Measurements from ENCODE around the gene CNN2. TPM values are rescaled to one million over a fixed set of nuclear protein-coding genes. Genes with fewer than 3 reads are reported as not detected.

CNN2 gene
- total RNA-seq, 1 donor from 2014 or later: 42.3 TPM

DNA sequence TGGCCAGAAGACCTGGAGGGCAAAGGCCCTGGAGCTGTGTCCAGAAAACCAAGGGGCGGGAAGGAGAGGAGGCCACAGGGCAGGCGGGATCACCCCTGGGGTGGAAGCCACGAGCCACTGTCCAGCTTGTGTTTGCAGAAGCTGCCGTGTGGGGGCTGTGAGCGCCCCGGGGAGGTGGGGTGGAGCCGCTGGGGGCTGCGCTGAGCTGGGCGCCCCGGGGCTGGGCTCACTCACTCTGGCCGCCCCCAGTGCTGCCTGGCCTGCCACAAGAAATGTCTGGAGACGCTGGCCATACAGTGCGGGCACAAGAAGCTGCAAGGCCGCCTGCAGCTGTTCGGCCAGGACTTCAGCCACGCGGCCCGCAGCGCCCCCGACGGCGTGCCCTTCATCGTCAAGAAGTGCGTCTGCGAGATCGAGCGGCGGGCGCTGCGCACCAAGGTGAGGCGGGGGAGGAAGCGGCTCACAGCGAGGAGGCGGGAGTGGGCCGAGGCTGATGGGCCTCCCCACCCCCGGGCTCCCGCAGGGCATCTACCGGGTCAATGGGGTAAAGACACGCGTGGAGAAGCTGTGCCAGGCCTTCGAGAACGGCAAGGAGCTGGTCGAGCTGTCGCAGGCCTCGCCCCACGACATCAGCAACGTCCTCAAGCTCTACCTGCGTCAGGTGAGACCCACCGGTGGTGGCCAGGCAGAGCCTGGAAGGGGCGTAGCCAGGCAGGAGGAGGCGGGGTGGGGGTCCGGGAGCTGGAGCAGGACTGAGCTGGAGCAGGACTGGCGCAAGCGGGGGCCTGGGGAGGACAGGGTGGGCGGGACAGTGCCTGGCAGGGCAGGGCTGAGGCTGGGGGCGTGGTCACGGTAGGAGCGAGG is 55.1 kb downstream of the CNN2 start:
- DNase-seq: no peak

DNA sequence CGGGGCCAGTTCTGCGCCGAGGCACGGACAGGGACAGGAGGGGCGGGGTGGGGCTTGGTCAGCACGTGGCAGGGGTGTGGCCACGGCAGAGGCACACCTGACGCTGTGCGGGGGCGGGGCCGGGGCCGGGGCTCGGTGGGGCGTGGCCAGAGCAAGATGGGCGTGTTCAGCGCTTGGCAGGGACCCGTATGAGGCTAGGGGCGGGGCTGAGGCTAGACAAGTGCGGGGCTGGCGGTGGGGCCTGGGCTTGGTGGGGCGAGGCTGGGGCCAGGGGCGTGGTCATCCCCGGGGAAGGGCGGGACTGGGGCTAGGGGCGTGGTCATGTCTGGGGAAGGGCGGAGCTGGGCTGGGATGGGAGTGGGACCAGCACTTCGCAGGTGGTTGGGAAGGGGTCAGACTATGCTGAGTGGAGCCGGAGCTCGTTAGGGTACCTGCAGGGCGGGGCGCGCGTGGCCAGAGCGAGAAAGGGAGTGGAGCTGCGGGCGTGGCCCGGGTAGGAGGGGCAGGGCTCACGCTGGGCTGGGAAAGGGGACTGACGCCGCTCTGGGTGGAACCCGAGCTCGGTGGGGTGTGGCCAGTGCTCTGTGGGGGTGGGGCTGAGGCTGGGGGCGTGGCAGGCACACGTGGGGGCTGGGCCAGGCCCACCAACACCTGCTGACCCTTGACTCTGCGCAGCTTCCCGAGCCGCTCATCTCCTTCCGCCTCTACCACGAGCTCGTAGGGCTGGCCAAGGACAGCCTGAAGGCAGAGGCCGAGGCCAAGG is 55.9 kb downstream of the CNN2 start:
- peak; percentile 69 for DNase-seq

DNA sequence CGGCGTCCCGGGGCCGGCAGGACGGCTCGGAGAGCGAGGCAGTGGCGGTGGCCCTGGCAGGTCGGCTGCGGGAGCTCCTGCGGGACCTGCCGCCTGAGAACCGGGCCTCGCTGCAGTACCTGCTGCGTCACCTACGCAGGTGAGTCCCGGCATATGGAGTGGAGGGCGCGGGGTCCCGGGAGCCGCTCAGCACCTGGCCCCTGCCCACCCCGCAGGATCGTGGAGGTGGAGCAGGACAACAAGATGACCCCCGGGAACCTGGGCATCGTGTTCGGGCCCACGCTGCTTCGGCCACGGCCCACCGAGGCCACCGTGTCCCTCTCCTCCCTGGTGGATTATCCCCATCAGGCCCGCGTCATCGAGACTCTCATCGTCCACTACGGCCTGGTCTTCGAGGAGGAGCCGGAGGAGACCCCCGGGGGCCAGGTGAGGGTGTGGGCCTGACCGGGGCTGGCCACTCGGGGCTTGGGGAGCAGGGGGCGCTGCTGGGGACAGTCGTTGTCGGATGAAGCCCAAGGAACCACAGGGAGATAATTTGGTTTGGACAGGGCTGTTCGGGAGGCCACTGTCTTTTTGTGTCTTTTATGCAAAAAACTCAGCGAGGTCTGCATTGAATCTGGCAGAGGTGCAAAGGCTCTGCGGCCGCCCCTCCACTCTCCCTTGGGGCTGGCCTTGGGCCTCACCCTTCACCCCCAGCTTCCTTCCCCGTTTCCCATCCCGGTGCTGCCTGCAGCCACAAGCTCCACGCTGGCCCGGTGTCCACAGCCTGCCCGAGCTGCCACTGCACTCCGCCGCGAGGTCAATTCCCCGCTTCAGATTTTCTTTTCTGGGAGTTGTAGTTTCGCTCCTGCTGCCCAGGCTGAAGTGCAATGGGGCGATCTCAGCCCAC is 56.8 kb downstream of the CNN2 start:
- DNase-seq: no peak

DNA sequence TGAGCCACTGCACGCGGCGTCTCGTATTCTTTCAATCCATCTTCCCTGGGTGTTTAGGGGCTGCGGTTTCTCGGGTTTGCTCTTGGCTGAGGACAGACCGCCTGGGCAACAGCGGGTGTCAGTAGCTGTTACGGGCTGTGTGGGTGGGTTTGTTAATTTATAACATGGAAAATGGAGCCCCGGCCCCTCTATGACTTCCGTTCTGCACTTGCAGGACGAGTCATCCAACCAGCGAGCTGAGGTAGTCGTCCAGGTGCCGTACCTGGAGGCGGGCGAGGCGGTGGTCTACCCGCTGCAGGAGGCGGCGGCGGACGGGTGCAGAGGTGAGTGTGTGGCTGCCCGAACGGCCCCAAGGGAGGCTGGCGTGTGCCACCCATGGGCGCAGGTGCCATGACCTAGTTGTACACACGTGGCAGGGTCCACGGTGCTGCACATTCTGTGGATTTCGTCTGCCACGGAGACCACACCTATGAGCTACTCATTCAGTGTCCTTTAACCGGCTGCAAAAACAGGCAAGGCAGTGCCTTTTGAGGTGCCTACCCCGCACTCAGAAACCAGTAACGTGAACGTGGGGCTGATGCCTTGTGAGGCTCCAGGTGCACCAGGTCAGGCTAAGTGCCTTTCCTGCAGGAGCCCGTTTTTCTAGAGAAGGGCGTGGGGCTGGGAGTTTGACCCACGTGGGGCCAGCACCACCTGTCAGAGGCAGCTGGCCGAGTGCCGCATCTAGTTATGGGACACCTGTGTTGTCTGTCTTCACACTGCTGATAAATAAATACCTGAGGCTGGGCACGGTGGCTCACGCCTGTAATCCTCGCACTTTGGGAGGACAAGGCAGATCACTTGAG is 57.8 kb downstream of the CNN2 start:
- no peak for DNase-seq

DNA sequence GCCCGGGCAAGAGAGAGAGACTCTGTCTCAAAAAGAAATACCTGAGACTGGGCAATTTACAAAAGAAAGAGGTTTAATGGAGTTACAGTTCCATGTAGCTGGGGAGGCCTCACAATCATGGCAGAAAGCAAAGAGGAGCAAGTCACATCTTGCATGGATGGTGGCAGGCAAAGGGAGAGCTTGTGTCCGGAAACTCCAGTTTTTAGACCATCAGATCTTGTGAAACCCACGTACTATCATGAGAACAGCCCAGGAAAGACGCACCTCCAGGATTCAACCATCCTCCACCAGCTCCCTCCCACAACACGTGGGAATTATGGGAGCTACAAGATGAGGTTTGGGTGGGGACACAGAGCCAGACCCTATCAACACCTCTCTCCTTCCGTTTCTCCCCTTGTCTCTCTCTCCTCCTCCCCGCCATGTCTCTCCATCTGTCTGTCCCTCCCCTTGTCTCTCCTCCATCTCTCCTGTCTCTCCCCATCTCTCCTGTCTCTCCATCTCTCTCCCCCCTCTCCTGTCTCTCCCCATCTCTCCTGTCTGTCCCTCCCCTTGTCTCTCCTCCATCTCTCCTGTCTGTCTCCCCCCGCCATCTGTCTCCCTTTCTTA is 58.7 kb downstream of the CNN2 start:
- DNase-seq: no peak

DNA sequence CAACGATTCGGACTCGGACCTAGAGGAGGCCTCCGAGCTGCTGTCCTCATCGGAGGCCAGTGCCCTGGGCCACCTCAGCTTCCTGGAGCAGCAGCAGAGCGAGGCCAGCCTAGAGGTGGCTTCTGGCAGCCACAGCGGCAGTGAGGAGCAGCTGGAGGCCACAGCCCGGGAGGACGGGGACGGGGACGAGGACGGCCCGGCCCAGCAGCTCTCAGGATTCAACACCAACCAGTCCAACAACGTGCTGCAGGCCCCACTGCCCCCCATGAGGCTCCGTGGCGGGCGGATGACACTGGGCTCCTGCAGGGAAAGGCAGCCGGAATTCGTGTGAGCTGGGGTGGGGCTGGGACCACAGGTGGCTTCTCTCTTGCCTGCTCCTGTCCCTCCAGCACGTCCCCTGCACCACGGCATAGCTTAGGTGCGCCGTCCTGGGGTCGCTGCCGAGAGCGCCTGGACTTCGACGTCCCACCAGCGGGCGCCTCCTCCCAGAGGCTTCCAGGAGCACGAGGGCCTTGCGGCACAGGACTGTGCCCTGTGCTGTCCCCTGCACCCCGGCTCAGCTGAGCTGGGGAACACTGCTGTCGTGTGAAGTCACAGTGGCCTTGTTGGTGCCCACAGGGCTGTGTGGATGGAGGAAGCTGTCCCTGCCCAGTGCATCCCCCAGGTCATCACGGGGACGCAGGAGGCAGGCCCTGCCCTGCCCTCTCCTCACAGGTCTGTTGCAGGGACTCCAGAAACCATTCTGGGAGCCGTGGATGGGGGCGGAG is 59.5 kb downstream of the CNN2 start:
- no peak for DNase-seq

DNA sequence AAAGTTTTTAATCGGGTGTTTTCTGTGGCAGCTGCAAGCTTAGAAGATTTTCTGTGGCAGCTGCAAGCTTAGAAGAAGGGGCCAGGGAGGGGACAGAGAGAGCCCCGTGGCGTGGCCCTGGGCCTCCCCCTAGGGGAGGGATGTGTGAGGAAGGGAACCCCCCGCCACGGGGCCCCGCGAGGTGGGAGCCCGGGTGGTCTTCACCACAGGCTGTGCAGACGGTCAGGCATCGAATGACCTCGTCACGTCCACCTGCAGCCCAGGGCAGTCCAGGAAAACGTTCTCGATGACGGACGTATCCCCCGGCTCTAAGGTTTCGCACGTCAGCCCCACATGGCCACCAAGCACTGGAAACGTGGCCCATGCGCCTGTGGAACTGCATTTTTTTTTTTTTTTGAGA is 60.2 kb downstream of the CNN2 start:
- peak; percentile 77 for DNase-seq

DNA sequence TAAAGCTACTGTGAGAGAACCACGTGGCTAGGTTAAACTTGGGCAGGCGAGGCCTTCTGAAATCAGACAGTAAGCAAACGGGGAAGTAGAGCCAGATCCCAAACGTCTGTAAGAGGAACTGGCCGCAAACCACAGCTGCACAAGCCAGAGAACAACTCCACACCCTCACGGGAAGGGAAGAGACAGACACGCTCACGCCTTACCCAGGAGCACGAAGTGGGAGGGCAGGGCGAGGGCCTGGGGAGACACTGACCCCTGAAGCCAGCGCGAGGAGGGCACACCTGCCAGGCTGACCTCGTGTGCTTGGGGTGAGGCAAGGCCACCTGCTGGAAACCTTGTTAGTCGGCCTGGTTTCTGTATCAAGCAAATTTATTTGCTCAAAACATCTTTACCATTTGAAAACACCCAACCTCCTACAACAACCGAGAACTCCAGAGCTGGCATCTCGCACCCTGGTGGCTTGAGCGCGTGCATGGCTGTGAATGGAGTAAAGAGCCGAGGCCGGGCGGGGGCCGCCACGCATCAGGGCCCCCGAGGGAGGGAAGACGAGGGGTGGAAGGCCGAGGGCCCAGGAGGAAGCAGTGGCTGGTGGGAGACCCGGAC is 61.5 kb downstream of the CNN2 start:
- DNase-seq: peak; percentile 33

DNA sequence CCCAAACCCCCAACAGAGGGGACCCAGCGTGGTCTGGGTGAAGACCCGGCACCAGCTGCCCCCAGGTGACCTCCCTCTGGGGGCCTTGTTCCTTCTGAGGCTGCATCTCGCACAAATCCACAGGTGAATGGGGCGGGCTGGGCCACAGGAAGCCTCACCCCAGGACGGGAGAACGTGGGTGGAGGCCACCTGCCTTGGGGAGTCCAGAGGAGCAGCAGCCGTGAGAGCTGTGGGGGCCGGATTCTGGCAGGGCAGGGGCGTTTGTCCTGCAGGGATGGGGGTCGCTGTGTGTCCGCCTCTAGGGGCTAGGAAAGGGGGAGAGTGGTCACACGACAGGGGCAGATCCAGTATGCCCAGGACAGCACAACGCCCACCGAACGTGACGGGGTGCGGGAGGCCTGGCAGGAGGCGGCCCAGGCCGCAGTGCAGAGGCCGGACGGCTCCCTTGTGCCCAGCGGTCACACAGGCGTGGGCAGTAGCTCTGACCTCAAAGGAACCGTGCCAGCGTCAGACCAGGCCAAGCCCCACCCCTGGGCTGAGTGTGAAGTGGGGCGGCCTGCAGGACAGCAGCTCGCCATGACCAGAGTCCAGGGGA is 62.1 kb downstream of the CNN2 start:
- no peak for DNase-seq

Small RNA genes within 50 kb of the gene (small RNA-seq; reads per million reads assigned to genes)
- gene RNU6-2 (ENCODE audit: low replicate concordance): 0.21 reads per million, percentile 30 among the genes with 10 or more reads in this experiment

Other genes with a start within 250 kb of the CNN2 start
- gene PTBP1, start 229.2 kb upstream of the CNN2 start, total RNA-seq: 90.6 TPM
- gene PLPPR3, start 204.7 kb upstream of the CNN2 start, total RNA-seq: 0.31 TPM
- gene AZU1, start 198.8 kb upstream of the CNN2 start, total RNA-seq: 2.5 TPM
- gene PRTN3, start 185.6 kb upstream of the CNN2 start, total RNA-seq: 3.3 TPM
- 3.5 TPM for gene ELANE, start 174.3 kb upstream of the CNN2 start, total RNA-seq
- gene CFD, start 166.9 kb upstream of the CNN2 start, total RNA-seq: 5.8 TPM
- gene MED16, start 133.4 kb upstream of the CNN2 start, total RNA-seq: 34.4 TPM
- not detected for gene RNU6-9, start 133.1 kb upstream of the CNN2 start, total RNA-seq
- 23.2 TPM for gene R3HDM4, start 113.4 kb upstream of the CNN2 start, total RNA-seq
- gene KISS1R, start 109.3 kb upstream of the CNN2 start, total RNA-seq: not detected
- gene ARID3A, start 100.6 kb upstream of the CNN2 start, total RNA-seq: 5.2 TPM
- 44.0 TPM for gene WDR18, start 42.3 kb upstream of the CNN2 start, total RNA-seq
- gene GRIN3B, start 26.2 kb upstream of the CNN2 start, total RNA-seq: not detected
- gene TMEM259, start 5.5 kb upstream of the CNN2 start, total RNA-seq: 72.1 TPM
- gene RNU6-2, start 5.1 kb upstream of the CNN2 start, total RNA-seq: not detected
- gene ABCA7, start 13.5 kb downstream of the CNN2 start, total RNA-seq: 22.1 TPM
- gene ARHGAP45, start 40.6 kb downstream of the CNN2 start, total RNA-seq: 16.8 TPM
- gene POLR2E, start 68.8 kb downstream of the CNN2 start, total RNA-seq: 73.4 TPM
- 115 TPM for gene GPX4, start 77.4 kb downstream of the CNN2 start, total RNA-seq
- 20.9 TPM for gene SBNO2, start 147.7 kb downstream of the CNN2 start, total RNA-seq
- 64.9 TPM for gene STK11, start 179.2 kb downstream of the CNN2 start, total RNA-seq
- 1.1 TPM for gene CBARP, start 211.4 kb downstream of the CNN2 start, total RNA-seq
- gene ATP5F1D, start 215.1 kb downstream of the CNN2 start, total RNA-seq: 67.2 TPM
- gene MIDN, start 222.0 kb downstream of the CNN2 start, total RNA-seq: 26.7 TPM
- 434 TPM for gene CIRBP, start 242.7 kb downstream of the CNN2 start, total RNA-seq
- 3.9 TPM for gene FAM174C, start 248.9 kb downstream of the CNN2 start, total RNA-seq

Data from tongue (tissue), 3 donors.